GM19193 (cell line): ENCODE measurements around the gene CBX2.

Experiments
- POLR2A ChIP-seq: IDR thresholded peaks from 4 replicates; pipeline ENCODE4 v1.6.1; 2011; ENCODE audit not compliant: insufficient read depth, insufficient read length; ENCODE audit errors: extremely low read depth

Gene CBX2

DNA sequence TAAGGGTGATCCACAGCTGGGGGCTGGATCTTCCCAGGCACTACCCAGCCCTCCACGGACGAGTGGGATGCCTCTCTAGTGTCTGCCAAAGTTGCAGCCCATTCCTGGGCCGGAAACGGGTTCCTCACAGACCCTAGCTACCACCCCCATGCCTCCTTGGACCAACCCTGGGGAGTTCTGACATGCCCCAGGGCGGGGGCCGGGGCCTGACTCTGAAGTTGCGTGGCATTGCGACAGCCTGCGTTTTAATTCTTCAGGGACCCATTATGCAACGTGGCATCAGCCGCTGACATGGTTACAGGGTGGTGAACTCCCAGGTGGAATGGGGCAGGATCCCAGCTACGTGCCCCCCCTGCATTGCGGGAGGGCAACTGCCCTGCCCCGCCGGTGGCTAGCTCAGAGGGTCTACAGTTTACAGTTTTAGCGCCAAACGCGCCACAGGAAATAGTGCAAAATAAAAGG, 58.6 kb downstream of the CBX2 start:
- TF ChIP-seq POLR2A: peak; percentile 6

DNA sequence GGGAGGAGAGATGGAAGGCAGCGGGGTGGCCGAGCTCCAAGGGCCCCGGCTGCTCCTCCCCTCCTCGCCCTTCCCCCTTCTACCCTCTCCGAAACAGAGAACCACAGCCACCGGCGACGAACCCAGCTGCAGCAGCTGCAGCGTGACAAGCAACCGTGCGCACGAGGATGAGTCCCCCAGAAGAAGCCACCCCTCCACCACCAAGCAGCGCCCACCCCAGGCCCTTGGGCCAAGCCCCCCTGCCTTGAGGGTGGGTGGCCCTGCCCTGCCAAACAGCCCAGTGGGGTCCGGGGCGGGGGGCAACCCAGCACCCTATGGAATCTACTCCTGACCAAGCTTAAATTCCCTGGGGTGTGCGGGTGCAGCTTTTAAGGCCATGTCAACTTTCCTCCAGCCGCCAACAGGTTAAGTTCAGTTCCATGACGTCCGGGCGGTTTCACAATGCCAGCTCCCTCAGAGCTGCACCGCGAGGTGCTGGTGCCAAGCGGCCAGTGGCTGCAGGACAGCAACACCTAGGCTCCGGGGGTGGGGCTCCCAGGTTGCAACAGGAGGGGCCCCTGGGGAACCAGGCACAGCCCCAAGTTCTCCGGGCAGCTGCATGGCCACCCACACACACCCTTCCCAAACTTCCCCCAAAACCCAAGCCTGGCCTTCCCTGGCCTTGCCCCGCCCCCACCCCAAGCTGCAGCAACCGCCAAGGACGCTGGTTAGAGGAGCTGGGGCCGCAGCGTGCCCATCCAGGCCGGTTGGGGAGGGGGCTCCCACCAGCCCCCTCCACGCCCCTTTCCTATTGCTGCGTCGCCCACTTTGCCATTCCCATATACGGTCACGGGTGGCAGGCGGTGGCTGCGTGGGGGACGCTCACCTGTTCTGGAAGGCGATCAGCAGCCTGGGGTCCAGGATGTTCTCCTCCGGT, 59.3 kb downstream of the CBX2 start:
- TF ChIP-seq POLR2A: peak; percentile 10
